OCI-LY7 (cell line): Measurements from ENCODE around the gene ACE. TPM values are rescaled to one million over a fixed set of nuclear protein-coding genes. Genes with fewer than 3 reads are reported as not detected.
"Not testable (repeated sequence)": the region's sequence is repeated elsewhere in the genome, so short reads cannot be mapped to it uniquely, and the experiment has no call there.

Experiments
- BruUV-seq: library from RNA; stranded (reverse); fragments of 400-500 nt; replicated peaks from 2 replicates; lab custom pipeline; 2021; lab: Mats Ljungman, UMichigan
- CTCF ChIA-PET: fragments of 300-600 bp; sonication (Branson Sonifier 250); formaldehyde crosslinking; loops from one replicate; lab custom pipeline; 2022; ENCODE audit warnings: antibody characterized with exemption; ENCODE audit not compliant: unreplicated experiment; lab: Charles Lee
- POLR2A ChIA-PET: fragments of 300-600 bp; sonication (Branson Sonifier 250); formaldehyde crosslinking; loops from one replicate; lab custom pipeline; 2022; ENCODE audit warnings: antibody characterized with exemption; lab: Charles Lee
- DNase-seq: peaks from one replicate; pipeline ENCODE4 v3.0.0-alpha.2; 2015; ENCODE audit warnings: low spot score
- H2AFZ ChIP-seq: fragments of 200-600 bp; sonication (generic), shearing (Covaris generic); 2 replicates; pipeline ENCODE4 v1.6.1; 2014; ENCODE audit warnings: mild to moderate bottlenecking, antibody characterized with exemption, low read length, moderate library complexity
- H3K27ac ChIP-seq: fragments of 200-600 bp; sonication (generic); 2 replicates; pipeline ENCODE4 v1.5.1; 2014; ENCODE audit warnings: mixed run types, low read depth, mild to moderate bottlenecking, moderate library complexity, low read length, inconsistent platforms; ENCODE audit not compliant: poor library complexity, severe bottlenecking
- H3K36me3 ChIP-seq: fragments of 200-600 bp; sonication (generic); 2 replicates; pipeline ENCODE4 v1.6.1; 2014; ENCODE audit warnings: mild to moderate bottlenecking, antibody characterized with exemption, low read length, moderate library complexity, mixed read lengths; ENCODE audit not compliant: insufficient read depth
- H3K4me1 ChIP-seq: fragments of 200-600 bp; sonication (generic); 2 replicates; pipeline ENCODE4 v1.5.1; 2014; ENCODE audit warnings: mild to moderate bottlenecking, low read length; ENCODE audit not compliant: insufficient read depth, poor library complexity, severe bottlenecking
- H3K4me2 ChIP-seq: fragments of 200-600 bp; sonication (generic); 2 replicates; pipeline ENCODE4 v1.6.1; 2014; ENCODE audit warnings: mild to moderate bottlenecking, low read length
- H3K4me3 ChIP-seq: fragments of 200-600 bp; sonication (generic); 2 replicates; pipeline ENCODE4 v1.5.1; 2014; ENCODE audit warnings: mild to moderate bottlenecking, low read depth, low read length; ENCODE audit not compliant: poor library complexity, severe bottlenecking
- H3K79me2 ChIP-seq: fragments of 200-600 bp; sonication (generic); 2 replicates; pipeline ENCODE4 v1.6.1; 2016; ENCODE audit warnings: low read depth, mild to moderate bottlenecking, low read length, moderate library complexity, mixed read lengths; ENCODE audit not compliant: insufficient read depth
- H3K9me2 ChIP-seq: fragments of 200-600 bp; sonication (generic); 2 replicates; pipeline ENCODE4 v1.6.1; 2016; ENCODE audit warnings: mild to moderate bottlenecking, low read length, mixed read lengths; ENCODE audit not compliant: insufficient read depth
- H3K9me3 ChIP-seq: fragments of 200-600 bp; sonication (generic); 2 replicates; pipeline ENCODE4 v1.6.1; 2014; ENCODE audit warnings: mild to moderate bottlenecking, mixed run types, low read length, mixed read lengths
- H4K20me1 ChIP-seq: fragments of 200-600 bp; sonication (generic); 2 replicates; pipeline ENCODE4 v1.6.1; 2014; ENCODE audit warnings: mild to moderate bottlenecking, antibody characterized with exemption, low read length, moderate library complexity, mixed read lengths; ENCODE audit not compliant: insufficient read depth
- EZH2phosphoT487 ChIP-seq: fragments of 200-600 bp; sonication (generic); IDR thresholded peaks from 2 replicates; pipeline ENCODE4 v1.6.1; 2018; ENCODE audit warnings: low read depth, borderline replicate concordance, mild to moderate bottlenecking, mixed run types, antibody characterized with exemption, low read length, moderate library complexity, mixed read lengths
- intact Hi-C: fragments of 100-400 bp; cut with micrococcal nuclease; formaldehyde crosslinking; loops from one replicate; pipeline ENCODE4 v1.10.0; 2022; ENCODE audit not compliant: unreplicated experiment
- total RNA-seq, 2 experiments: library from RNA; depleted of rRNA in 1 of 2; stranded (reverse); fragments of >200 nt in 1 of 2; shearing (Covaris generic) in 1 of 2; gene quantifications; 2 replicates each; pipeline ENCODE4 v1.2.3, GENCODE V29; 2014 to 2022
- TF ChIP-seq, protein P1 (sequence below): fragments of 200-600 bp; sonication (generic); conservative IDR thresholded peaks from 2 replicates; pipeline ENCODE4 v1.5.1; 2014; ENCODE audit warnings: mild to moderate bottlenecking, antibody characterized with exemption, low read length, moderate library complexity, mixed read lengths

ACE gene
- total RNA-seq, 2 experiments from 2014 or later: 2.3 to 5.1 TPM

- intact Hi-C loops: no loop called here
- TF ChIP-seq EZH2phosphoT487: no peak
- TF ChIP-seq, protein P1, sequence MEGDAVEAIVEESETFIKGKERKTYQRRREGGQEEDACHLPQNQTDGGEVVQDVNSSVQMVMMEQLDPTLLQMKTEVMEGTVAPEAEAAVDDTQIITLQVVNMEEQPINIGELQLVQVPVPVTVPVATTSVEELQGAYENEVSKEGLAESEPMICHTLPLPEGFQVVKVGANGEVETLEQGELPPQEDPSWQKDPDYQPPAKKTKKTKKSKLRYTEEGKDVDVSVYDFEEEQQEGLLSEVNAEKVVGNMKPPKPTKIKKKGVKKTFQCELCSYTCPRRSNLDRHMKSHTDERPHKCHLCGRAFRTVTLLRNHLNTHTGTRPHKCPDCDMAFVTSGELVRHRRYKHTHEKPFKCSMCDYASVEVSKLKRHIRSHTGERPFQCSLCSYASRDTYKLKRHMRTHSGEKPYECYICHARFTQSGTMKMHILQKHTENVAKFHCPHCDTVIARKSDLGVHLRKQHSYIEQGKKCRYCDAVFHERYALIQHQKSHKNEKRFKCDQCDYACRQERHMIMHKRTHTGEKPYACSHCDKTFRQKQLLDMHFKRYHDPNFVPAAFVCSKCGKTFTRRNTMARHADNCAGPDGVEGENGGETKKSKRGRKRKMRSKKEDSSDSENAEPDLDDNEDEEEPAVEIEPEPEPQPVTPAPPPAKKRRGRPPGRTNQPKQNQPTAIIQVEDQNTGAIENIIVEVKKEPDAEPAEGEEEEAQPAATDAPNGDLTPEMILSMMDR: no peak
- DNase-seq: no peak
Observed at GRCh38 chr17:63452962-63453551, 23.8 kb upstream of the ACE start.

GRCh38 chr17:63454357-63454756 is 22.5 kb upstream of the ACE start:
- BruUV-seq, H3K4me3 ChIP-seq, POLR2A ChIA-PET, H3K79me2 ChIP-seq, H3K27ac ChIP-seq, H2AFZ ChIP-seq, H4K20me1 ChIP-seq, intact Hi-C loops, CTCF ChIA-PET, H3K4me1 ChIP-seq, H3K9me3 ChIP-seq, H3K4me2 ChIP-seq, H3K36me3 ChIP-seq, DNase-seq, H3K9me2 ChIP-seq: not testable (repeated sequence)

More at GRCh38 chr17:63452962-63453551, 23.8 kb upstream of the ACE start:
- Histone ChIP-seq H2AFZ (no peak overlapping the region), H3K4me3 (no peak overlapping the region), H4K20me1 (no peaks in the 10 kb centered on the region), H3K4me2 (no peak overlapping the region), H3K36me3 (no peaks in the 10 kb centered on the region), H3K9me3 (no peaks in the 10 kb centered on the region), H3K9me2 (no peaks in the 10 kb centered on the region), H3K4me1 (no peaks in the 10 kb centered on the region), H3K27ac (no peak overlapping the region), H3K79me2 (no peaks in the 10 kb centered on the region)
- CTCF ChIA-PET: no interaction called here
- no TSS peak for BruUV-seq
- POLR2A ChIA-PET: no interaction called here

DNA sequence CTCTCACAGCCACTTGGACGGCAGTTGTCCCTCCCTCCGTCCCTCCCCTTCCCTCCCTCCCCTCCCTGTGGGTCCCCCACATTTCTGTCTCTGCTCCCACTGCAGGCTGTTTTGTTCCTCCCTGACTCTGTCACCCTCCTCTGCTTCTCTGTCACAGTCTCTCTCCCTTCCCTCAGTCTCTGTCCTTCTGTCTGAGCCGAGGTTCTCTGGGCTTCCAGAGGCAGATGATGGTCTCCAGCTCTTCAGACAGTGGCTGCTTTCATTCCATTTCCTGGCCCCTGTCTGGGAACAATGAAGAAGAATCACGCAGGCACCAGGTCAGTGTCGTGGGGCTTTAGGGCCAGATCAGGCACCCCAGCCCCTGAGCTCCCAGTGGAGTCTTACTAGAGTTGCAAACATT is 21.9 kb upstream of the ACE start:
- H4K20me1 ChIP-seq: no peaks in the 10 kb centered on the region
- TF ChIP-seq EZH2phosphoT487: no peak
- TF ChIP-seq, protein P1: no peak
- H3K36me3 ChIP-seq: no peaks in the 10 kb centered on the region
- H3K79me2 ChIP-seq: no peaks in the 10 kb centered on the region
- no peak overlapping the region for H3K4me2 ChIP-seq
- H3K4me3 ChIP-seq: no peak overlapping the region
- CTCF ChIA-PET: no interaction called here
- intact Hi-C loops: no loop called here
- no peaks in the 10 kb centered on the region for H3K4me1 ChIP-seq
- DNase-seq: no peak
- no peak overlapping the region for H2AFZ ChIP-seq
- BruUV-seq: no TSS peak
- H3K9me2 ChIP-seq: no peaks in the 10 kb centered on the region
- POLR2A ChIA-PET: no interaction called here
- H3K27ac ChIP-seq: no peak overlapping the region
- no peaks in the 10 kb centered on the region for H3K9me3 ChIP-seq
